DMS114 treated with DMSO at 0.1 percent for 48 hours (cell line): ENCODE measurements around the gene BCL11A.

ENCODE experiments used
- DNase-seq: peaks from one replicate; lab custom pipeline; 2025; ENCODE audit not compliant: unreplicated experiment; lab: John Stamatoyannopoulos, UW

Gene BCL11A

GRCh38 chr2:60559880-60560279 is 6.4 kb upstream of the BCL11A start:
- no peak for DNase-seq

GRCh38 chr2:60558536-60558935 is 5.1 kb upstream of the BCL11A start:
- DNase-seq, result no peak

GRCh38 chr2:60557486-60557864 is 4.0 kb upstream of the BCL11A start:
- no peak for DNase-seq

GRCh38 chr2:60556576-60557485 is 3.4 kb upstream of the BCL11A start:
- DNase-seq, result no peak

GRCh38 chr2:60556175-60556574 is 2.7 kb upstream of the BCL11A start:
- no peak for DNase-seq

GRCh38 chr2:60555783-60556139 is 2.3 kb upstream of the BCL11A start:
- no peak for DNase-seq

GRCh38 chr2:60555066-60555782 is 1.8 kb upstream of the BCL11A start:
- peak; percentile 74 for DNase-seq

GRCh38 chr2:60554646-60555065 is 1.2 kb upstream of the BCL11A start:
- no peak for DNase-seq

- no peak for DNase-seq
Measured at GRCh38 chr2:60554074-60554645, 706 bp upstream of the BCL11A start.

DNA sequence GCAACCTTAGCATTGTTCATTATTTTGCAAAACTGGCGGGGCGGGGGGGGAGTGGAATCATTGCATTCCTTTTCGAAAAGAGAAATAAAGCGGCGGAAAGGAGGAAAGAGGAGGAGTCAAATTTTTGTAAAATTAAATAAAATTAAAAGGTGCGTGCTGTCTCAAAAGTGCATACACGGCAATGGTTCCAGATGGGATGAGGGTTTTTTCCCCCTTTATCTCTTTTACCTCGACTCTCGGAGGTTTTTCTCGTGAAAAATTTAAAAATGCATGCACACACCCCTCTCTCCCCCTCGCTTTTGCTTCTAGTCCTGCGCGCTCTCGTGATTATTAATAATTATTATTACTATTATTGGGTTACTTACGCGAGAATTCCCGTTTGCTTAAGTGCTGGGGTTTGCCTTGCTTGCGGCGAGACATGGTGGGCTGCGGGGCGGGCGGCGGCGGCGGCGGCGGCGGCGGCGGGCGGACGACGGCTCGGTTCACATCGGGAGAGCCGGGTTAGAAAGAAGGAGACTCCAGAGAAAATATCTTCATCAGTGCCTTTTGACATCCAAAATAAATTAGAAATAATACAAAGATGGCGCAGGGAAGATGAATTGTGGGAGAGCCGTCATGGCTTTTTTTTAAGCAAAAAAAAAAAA is 481 bp downstream of the BCL11A start:
- no peak for DNase-seq

GRCh38 chr2:60552078-60552850 is 1.2 kb downstream of the BCL11A start:
- DNase-seq, result no peak

- no peak for DNase-seq
Measured at GRCh38 chr2:60551240-60552077, 2.0 kb downstream of the BCL11A start.

DNA sequence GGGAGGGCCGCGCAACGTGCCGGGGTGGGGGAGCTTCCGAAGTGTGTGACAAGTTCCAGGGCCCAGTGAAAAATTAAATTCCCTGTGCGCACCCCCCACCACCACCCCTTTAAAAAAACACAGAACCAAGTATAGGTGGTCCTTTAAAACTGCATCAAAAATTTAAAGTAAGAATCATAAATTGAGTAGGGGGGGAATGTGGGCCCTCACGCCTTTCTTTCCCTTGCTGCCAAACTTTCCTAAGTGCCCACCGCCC is 2.5 kb downstream of the BCL11A start:
- DNase-seq, result no peak

DNA sequence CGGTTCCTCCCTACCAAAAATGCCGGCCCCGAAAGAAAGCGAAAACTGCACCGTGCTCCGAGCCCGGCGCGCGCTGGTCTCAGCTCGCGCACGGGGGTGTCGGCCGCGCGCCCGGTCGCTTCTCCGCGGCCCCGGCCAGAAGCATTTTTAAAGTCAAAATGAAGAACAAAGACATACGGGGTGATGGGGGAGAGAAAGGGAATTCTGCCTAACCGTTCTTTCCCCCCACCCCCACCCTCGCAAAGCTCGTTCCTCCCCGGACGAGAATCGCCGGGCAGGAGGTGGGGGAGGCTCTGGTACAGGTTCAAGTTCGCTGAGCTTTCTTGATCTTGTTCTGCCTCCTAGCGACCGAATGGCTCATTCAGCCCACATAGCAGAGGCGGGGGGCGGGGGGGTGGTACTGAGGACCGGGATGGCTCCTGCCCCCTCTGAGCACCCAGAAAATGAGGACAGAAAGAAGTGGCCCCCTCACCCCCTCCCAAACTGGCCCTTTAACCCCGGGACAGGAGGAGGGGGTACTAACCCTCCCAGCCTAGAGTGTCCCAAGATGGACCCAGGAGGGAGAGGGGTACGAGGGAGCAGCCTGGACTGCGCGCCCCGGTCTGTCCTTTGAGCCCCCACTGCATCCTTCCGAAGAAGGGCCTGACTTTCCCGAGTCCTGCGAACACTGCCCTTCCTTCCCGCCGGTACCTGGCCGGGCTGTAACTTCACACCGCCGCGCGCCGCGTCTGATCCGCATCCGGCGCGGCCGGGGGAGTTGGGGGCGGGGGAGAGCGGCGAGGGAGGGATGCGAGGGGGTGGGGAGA is 3.1 kb downstream of the BCL11A start:
- peak; percentile 57 for DNase-seq

- no peak for DNase-seq
Measured at GRCh38 chr2:60549928-60550177, 3.6 kb downstream of the BCL11A start.

- peak; percentile 16 for DNase-seq
Measured at GRCh38 chr2:60549238-60549927, 4.1 kb downstream of the BCL11A start.

DNA sequence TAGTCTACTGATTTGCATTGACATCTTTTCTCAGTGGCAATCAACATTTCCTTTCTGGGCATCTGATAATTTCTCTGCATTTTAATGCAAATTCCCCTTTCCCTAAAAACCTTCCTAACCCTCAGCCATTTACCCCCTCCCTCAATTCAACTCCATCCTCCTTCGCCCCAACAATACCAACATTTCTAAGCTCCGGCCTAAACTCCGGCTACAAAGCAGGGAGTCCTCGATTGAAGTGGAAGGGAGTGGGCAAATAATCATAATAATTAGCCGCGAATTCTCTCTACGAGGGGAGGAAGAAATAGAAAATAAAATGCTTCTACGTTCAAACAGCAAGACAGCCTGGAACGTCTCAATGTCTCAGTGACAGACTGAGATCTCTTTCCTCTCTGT is 4.6 kb downstream of the BCL11A start:
- no peak for DNase-seq

GRCh38 chr2:60548311-60548710 is 5.1 kb downstream of the BCL11A start:
- no peak for DNase-seq

GRCh38 chr2:60547841-60548240 is 5.6 kb downstream of the BCL11A start:
- no peak for DNase-seq
